LNCaP clone FGC (cell line): ENCODE measurements around the gene GNAS-AS1.

ENCODE experiments used
- DNase-seq: peaks from one replicate; pipeline ENCODE4 v3.0.0-alpha.2; 2011; ENCODE audit warnings: low read depth
- H3K4me3 ChIP-seq: 2 replicates; pipeline ENCODE4 v1.5.1; 2011; ENCODE audit warnings: mild to moderate bottlenecking, low read depth, low read length, control low read depth
- TF ChIP-seq, protein P1 (sequence below): IDR thresholded peaks from 2 replicates; pipeline ENCODE4 v1.5.1; 2012; ENCODE audit warnings: mild to moderate bottlenecking; ENCODE audit not compliant: control insufficient read depth, insufficient read depth; ENCODE audit errors: extremely low read depth

GNAS-AS1 gene

DNA sequence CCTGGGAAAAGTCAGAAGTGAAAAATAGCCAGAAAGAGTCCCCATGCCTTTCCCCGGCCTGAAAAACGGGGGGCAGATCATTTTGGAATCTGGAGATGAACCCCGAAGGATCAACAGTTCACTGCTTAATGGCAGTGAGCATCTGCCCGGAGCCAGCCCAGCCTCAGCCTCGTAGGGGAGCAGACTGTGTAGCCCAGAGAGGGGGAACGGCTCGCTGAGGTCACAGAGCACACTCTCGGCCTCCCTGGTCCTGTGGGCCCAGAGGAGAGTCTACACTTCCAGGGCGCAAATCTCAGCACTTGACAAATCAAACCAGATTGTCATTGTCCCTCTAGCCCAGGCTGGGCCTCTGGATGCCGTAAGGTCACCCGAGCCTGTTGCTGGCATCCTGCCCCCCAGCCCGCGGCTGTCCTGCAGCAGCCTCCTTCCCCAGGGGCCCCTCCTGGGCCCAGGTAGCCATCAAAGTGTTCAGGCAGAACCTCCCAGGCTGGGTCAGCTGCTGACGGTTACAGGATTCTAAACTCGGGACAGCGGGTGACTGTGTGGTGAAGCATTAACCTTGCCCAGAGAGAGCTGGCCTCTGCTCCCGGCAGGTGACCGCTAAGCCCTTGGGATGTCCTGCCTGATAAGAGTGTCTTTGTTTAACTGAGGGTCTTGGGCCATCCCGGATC, 56.1 kb downstream of the GNAS-AS1 start:
- no peak for DNase-seq
- H3K4me3 ChIP-seq = no peak overlapping the region
- TF ChIP-seq, protein P1, sequence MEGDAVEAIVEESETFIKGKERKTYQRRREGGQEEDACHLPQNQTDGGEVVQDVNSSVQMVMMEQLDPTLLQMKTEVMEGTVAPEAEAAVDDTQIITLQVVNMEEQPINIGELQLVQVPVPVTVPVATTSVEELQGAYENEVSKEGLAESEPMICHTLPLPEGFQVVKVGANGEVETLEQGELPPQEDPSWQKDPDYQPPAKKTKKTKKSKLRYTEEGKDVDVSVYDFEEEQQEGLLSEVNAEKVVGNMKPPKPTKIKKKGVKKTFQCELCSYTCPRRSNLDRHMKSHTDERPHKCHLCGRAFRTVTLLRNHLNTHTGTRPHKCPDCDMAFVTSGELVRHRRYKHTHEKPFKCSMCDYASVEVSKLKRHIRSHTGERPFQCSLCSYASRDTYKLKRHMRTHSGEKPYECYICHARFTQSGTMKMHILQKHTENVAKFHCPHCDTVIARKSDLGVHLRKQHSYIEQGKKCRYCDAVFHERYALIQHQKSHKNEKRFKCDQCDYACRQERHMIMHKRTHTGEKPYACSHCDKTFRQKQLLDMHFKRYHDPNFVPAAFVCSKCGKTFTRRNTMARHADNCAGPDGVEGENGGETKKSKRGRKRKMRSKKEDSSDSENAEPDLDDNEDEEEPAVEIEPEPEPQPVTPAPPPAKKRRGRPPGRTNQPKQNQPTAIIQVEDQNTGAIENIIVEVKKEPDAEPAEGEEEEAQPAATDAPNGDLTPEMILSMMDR = no peak

- TF ChIP-seq, protein P1 = no peak
- DNase-seq = no peak
- no peak overlapping the region for H3K4me3 ChIP-seq
These were observed 56.9 kb downstream of the GNAS-AS1 start for GRCh38 chr20:58793512-58794420.

- H3K4me3 ChIP-seq = no peak overlapping the region
- DNase-seq = no peak
- TF ChIP-seq, protein P1 = no peak
These were observed 58.3 kb downstream of the GNAS-AS1 start for GRCh38 chr20:58792426-58792825.

DNA sequence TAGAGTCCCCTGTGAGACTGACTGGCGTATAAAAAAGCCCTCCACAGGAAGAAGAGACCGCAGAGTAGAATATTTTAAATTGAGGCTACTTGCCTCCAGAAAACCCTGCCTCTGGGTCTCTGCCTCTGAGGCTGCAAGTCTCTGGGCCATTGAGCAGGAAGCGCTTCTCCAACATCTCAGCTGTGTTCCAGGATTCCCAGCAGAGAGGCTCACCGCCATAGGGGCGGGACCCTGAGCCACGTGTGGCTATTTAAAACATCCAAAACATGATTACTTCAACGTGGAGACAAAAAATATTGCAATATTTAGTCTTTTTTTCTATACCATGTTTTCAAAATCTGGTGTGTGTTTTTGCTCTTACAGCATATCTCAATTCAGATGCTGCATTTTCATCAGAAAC, 59.4 kb downstream of the GNAS-AS1 start:
- no peak for DNase-seq
- TF ChIP-seq, protein P1 = no peak

DNA sequence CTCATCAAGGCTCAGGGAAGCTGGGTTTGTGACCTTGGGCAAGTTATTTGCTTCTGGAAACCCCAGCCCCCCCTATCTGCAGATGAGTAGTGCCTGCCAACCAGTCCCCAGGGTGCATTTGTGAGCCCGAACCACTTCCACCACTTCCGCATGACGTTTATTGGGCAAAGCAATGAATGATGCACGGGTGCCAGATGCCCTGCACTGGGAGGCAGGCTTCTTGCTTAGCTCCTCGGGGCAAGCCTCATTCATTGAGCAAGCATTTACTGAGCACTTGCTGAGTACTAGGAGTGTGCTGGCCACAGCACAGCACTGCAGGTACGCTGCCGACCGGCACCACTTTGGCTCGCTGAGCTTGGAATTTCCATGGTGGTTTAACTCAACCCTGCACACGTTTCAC, 60.2 kb downstream of the GNAS-AS1 start:
- H3K4me3 ChIP-seq = no peak overlapping the region
- TF ChIP-seq, protein P1 = no peak
- no peak for DNase-seq

More for the DNA sequence above, 59.4 kb downstream of the GNAS-AS1 start:
- H3K4me3 ChIP-seq = no peak overlapping the region

DNA sequence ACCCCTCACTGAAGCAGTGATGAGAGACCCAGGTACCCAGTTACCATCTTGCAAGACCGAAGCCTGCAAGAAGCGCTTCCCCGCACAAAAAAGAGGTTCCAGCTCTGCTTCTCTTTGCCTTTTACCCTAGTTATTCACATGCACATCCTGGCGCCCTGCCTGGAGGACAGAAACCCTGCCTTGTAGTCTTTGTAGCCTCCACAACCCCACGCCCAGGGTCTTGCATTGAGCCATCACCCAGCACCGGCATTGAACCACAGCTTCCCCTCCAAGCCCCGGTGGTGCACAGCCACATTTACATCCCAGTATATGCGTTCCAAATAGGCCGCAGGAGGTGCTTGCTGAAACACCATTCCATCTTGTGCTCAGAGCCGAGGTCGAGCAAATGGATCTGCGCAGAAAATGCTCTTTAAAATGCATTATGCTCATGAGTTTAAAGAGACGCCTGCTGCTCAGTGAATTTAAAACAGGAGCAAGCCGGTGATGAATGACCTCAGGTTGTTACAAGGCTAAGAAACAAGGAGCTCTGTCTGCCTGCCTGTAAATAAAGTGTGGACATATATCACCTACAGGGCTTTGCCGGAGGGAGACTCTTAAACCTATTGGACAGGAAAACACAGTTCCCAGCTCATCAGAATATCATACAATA, 61.7 kb downstream of the GNAS-AS1 start:
- no peak for DNase-seq
- TF ChIP-seq, protein P1 = no peak
- no peak overlapping the region for H3K4me3 ChIP-seq
